HG03432 (cell line): ENCODE measurements around the gene NUPR1.
"Not testable (repeated sequence)": the region's sequence is repeated elsewhere in the genome, so short reads cannot be mapped to it uniquely, and the experiment has no call there.

ENCODE experiments used
- ATAC-seq: cut with Tn5 transposase; IDR thresholded peaks from one replicate; pipeline ENCODE4 v1.9.1; 2021; ENCODE audit warnings: mild to moderate bottlenecking, moderate library complexity; ENCODE audit not compliant: unreplicated experiment

NUPR1 gene

DNA sequence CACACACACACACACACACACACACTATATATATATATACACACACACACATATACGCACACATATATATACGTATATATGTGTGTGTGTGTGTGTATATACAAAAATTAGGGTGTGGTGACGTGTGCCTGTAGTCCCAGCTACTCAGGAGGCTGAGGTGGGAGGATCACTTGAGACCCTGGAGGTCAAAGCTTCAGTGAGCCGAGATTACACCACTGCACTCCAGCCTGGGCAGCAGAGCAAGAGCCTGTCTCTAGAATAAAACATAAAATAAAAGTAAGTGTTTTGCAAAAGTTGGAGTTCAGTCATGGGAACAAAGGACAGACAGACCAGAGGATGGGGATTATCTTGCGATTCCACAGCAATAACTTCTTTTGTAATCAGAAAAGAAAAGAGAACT, 10.8 kb downstream of the NUPR1 start:
- ATAC-seq = no peak

DNA sequence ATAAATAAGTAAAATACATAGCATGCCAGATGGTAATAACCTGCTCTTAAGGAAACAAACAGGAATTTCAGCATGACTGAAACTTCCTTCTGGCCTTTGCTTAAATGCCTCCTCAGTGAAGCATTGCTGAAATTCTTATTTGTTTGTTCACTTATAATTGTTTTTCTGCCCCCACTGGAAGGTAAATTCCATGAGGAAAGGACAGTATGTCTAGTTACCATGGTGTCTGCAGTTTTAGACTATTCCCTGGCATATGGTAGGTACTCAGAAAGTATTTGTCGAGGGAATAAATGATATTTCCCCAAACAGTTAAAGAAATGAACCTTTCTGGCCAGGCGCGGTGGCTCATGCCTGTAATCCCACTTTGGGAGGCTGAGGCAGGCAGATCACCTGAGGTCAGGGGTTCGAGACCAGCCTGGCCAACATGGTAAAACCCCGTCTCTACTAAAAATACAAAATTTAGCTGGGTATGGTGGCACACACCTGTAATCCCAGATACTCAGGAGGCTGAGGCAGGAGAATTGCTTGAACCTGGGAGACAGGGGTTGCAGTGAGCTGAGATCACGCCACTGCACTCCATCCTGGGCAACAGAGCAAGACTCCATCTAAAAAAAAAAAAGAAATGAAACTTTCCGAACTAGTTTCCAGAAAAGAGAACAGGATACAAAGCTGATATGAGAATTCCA, 11.5 kb downstream of the NUPR1 start:
- not testable (repeated sequence) for ATAC-seq

DNA sequence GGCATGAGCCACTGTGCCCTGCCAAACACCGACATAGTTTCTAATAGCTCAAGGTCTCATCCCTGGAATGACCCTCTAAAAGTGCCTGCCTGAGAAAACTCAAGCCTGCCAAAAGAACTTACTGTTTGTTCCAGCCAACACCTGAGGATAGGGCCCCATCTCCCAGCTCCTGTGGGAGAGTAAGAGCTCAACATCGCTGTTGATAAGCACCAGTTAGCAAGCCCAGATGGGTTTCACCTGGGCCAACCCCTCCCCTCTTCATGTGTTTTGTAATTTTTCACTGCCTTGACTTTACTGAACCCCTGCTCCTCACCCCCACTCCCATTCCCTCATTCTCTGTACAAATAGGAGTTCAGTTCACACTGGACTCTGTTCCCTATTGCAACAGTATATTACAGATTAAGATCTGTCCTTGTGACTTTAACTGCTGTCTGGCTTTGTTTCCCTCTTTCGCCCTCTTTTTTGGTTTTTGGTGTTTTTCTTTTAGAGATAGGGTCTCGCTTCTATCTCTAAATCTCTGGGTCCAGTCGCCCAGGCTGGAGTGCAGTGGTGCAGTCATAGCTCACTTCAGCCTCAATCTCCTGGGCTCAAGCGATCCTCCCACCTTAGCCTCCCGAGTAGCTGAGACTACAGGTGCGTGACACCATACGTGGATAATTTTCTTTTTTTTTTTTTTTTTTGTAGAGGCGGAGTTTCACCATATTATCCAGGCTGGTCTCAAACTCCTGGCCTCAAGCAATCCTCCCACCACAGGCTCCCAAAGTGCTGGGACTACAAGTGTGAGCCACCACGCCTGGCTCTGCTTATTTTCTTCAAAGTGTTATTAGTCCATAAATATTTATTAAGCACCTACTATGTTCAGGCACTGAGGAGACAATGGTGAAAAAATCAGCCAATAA, 12.3 kb downstream of the NUPR1 start:
- no peak for ATAC-seq

DNA sequence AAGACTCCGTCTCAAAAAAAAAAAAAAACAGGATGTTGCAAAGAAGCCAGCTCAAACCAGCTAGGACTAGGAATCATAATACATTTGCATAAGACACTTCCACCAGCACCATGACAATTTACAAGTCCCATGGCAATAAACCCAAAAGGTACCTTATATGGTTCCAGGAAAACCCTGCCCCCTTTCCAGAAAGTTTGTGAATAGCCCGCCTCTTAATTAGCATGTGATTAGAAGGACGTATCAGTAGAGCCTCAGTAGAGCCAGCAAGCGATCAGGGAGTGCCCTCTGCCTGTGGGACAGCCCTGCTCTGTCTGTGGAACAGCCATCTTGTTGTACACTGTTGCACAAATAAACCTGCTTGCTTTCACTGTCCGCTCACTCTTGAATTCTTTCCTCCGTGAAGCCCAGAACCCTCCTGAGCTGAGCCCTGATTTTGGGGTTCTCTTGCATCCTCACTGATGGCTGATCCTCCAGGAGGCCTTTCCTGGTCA, 14.0 kb downstream of the NUPR1 start:
- no peak for ATAC-seq

DNA sequence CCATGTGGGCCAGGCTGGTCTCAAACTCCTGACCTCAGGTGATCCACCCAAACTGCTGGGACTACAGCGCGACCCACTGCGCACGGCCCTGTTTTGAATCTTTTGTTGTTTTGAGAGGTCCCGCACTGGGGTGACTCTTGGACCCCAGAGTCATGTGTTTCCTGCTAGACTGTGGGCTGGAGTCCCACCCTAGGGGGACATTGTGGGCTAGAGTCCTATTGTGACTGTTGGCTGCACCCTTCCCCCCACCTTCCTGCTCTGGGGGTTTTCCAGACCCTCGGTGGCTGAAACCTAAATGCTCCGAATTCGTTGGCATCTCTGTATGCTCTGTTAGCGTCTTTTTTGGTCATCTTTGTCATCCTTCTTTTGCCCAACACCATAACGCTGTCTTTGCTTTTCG, 16.0 kb downstream of the NUPR1 start:
- ATAC-seq = no peak

DNA sequence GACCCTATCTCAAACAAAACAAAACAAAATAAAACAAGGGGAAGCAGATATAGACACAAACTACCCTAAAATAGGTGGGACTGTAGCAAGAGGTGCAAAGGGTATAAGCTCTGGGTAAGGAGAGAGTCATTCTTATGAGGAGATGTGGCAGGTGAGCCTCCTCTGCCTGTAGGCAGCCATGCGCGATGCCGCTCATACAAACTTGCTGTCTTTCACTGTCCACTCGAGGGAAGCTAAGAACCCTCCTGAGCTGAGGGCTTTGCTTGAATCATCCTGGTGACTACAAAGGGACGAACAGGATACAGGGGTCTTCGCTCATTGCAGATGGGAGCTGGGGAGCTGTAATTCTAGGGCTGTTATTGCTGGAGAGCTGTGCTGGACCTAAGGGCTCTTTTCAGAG, 17.3 kb downstream of the NUPR1 start:
- no peak for ATAC-seq

DNA sequence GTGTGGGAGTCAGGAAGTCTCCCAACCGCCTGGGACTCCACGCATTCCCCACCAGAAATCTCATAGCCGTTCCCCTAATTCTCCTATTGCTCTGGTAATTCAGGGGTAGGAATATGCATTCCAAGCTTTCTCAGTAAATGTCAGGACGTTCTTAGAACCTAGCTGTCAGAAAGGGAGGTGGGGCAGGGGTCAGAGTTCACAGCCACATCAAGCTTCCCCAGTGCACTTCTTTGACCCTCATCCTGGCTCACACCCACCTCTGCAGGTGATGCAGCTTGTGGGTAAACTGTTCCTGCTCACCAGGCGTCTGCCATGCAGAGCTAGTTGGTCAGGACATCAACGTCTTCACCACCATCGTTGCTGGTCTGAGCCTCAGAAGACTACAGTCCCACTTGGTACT, 18.1 kb downstream of the NUPR1 start:
- ATAC-seq = no peak

DNA sequence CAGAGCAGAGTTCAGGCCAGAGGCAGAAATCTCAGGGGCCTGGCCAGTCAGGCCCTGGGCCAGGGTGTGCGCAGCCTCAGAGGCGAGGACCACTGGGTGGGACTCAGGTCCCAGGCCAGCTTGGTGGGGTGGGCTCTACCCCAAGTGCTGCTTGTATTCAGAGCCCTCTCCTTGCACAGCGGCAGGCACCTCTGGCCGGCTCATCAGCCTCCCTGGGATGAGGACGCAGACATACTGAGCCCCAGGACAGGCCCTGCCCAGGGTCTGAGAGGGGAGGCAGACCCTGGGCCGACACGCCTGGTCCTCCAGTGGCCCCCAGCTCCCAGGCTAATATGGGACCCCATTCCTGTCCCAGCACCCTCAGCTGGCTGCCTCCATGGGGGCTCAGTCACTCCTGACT, 24.5 kb downstream of the NUPR1 start:
- no peak for ATAC-seq

DNA sequence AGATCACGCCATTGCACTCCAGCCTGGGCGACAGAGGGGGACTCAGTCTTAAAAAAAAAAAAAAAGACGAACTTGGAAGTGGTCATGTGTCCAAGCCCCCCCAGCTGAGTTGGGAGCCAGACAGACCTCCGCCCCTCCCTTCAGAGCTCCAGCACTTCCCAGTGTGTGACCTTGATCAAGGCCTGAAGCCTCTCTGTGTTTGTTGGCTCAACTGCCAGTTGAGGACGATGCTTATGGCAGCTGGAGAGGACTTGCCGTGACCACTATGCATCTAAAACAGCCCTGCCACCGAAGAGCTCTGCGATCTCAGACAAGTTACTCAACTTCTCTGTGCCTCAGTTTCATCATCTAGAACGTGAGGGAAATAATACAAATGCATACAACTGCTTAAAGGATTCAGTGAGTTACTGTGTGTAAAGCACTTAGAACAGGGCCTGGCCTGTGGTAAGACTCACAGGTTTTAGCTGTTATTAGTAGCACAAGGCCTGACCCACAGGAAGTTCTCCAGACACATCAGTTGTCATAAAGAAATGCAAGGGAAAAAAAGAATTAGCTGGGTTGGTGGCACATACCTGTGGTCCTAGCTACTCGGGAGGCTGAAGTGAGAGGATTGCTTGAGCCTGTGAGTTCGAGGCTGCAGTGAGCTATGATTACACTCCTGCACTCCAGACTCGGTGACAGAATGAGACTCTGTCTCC, 25.1 kb downstream of the NUPR1 start:
- no peak for ATAC-seq

DNA sequence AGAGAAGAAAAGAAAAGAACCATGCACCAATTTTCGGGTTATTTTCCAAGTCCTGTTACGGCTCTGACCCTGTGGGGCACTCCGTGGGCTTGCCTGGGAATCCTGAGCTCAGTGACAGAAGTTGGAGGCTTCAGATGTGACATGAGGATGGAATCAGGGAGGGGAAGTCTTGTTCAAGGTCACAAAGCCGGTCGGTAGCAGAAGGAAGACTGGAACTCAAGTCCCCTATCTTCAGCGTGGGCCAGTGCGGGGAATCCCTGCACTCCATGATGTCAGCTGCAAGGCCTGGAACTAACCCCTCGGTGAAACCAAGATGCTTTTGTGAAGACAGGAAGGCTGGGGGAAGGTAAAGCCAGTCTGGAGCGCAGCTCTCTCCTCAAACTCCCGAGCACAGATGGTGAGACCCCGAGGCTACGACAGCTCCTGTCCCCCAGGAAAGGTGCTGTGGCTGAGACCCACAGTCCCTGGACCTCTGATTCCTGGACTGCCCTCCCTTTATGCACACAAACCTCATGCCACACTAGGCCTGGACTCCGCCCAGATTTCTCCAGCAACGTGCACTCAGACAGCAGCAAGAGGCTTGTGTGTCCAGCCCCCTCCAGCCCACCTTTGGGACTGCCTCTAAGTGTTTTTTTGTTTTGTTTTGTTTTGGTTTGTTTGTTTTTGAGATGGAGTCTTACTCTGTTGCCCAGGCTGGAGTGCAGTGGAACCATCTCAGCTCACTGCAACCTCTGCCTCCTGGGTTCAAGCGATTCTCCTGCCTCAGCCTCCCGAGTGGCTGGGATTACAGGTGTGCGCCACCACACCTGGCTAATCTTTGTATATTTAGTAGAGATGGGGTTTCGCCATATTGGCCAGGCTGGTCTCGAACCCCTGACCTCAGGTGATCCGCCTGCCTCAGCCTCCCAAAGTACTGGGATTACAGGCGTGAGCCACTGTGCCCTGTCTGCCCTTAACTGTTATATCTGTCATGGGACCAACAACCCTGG, 26.7 kb downstream of the NUPR1 start:
- no peak for ATAC-seq

DNA sequence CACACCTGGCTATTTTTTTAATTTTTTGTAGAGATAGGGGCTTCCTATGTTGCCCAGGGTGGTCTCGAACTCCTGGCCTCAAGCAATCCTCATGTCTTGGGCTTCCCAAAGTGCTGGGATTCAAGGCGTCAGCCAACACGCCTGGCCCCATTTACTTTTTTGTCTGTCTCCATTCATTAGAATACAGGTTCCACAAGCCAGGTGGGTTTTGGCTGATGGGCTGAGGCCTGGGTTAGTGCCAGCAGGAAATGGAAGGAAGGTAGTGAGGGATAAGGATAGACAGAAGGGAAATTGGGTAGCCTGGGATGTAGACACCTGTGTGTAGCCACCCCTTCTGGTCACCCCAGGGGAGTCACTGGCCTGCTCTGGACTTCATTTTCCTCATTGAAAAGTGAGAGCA, 27.7 kb downstream of the NUPR1 start:
- ATAC-seq = no peak

DNA sequence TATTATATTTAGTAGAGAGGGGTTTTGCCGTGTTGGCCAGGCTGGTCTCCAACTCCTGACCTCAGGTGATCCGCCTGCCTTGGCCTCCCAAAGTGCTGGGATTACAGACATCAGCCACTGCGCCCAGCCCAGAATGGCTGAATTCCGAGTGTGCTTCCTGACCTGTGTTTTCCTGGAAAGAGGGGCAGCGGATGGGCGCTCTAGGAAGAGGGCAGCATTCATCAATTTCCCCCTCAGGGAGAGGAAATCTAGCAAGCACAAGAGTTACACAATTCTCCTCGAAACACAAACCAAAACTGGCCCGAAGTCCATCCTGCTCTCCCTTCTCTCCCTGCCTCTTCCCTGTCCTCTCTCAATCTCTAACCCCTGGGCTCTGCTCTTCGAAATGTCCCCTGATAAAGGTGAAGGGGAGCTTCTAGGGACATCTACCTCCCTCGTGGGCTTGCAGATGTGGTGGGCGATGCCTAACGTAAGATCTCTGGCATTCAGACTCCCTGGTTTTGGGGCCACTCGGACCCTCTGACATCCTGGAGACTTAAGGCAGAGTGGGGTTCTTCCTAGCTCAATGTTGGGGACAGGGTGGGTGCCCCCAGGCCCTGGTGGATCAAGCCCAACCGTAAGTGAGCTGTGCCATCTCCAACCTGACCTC, 33.2 kb downstream of the NUPR1 start:
- ATAC-seq = no peak

DNA sequence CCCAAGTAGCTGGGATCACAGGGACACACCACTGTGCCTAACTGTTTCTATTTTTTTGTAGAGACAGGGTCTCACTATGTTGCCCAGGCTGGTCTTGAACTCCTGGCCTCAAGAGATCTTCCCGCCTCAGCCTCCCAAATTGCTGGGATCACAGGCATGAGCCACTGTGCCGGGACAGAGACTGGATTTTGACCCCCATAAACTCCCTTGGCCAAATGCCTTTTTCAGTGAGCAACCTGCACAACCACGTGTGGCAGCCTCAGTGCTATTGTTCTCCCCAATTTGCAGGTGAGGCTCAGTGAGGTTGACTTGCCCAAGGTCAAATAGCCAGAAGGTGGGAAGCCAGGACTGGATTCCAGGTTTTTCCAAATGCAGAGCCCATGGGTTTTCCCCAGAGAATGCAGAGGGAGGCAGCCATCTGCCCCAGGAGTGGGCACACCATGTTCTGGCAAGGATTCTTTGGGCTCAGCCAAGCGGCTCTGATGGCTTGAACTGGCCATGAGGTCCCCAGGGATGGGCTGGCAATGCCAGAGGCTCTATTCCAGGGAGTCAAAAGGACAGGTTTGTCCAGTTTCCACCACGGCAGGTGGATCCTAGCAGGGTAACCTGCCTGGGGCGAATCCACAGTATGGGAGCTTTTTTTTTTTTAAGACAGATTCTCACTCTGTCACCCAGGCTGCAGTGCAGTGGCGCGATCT, 33.9 kb downstream of the NUPR1 start:
- ATAC-seq = no peak

DNA sequence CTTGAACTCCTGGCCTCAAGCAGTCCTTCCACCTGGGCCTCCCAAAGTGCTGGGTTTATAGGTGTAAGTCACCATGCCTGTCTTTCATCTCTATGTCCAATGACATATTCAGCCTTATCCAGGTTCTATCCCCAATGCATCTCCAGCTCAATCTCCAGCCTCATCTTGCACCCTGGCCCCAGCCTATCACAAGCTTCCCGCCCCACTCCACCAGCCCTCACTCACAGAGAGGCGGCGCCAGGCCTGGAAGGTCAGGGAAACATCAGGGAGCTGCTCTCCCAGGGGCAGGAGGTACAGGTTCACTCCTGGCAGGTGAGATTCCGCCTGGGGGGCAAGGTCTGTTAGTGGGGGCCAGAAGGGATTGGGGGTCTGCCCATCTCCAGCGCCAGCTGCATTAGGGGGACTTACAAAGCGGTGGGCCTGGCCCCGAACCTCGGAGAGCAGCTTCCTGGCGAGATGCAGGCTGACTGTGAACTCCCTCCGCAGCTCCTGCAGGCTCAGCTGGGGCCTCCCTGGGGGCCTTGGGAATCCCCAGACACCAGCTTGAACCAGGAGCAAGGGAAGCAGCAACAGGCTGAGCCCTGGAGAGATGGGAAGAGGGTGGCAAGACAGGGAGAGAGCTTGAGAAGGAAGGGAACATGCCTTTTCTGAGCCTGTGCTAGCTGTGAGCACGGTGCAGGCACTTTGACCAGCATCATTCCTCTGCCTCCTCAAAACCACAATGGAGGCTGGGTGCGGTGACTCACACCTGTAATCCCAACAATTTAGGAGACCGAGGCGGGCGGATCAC, 35.1 kb downstream of the NUPR1 start:
- no peak for ATAC-seq

DNA sequence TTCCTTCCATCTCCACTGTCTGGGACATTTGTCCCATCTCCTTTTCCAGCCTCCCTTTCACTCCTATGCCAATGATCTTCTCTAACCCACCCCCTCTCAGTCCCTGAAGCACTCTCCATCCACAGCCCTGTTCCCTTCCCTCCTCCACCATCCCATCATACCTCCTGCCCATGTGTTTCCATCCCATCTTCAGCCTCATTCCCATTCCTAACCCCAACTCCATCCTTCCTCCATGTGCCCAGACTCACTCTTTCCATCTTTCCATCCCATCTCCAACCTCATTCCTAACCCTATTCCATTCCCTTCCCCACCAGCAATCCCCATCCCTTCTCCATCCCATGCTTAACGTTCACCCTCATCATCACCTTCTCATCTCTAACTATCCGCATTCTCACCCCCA, 36.5 kb downstream of the NUPR1 start:
- no peak for ATAC-seq

DNA sequence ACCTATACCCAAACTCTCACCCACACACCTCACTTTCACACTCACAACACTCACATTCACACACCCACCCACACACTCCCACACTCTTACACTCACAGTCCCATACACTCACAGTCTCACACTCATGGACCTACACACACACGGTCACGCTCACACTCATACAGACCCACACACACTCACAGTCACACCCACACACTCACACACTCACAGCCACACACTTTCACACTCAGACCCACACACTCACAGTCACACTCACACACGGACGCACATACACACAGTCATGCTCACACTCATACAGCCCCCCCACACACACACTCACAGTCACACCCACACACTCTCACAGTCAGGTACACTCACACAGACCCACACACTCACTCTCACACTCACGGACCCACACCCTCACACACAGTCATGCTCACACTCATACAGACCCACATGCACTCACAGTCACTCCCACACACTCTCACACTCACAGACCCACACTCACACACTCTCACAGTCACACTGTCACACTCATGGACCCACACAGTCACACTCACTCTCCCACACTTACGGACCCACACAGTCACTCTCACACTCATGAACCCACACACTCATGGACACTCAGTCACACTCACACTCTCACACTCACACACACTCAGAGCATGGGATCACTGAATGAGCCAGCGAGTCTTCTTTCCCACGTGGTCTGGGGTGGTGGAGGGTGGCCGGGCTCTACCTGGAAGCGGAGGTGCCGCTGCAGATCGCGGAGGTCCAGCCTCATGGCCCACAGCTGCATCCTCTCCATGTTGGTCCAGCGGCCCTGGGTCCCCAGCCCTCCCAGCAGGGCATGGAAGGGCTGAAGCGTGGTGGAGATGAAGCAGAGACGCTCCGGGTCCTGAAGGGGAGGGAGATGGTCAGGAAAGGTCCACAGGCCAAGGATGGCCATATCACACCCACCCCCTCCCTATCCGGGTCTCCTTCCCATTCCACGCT, 37.2 kb downstream of the NUPR1 start:
- ATAC-seq = no peak

DNA sequence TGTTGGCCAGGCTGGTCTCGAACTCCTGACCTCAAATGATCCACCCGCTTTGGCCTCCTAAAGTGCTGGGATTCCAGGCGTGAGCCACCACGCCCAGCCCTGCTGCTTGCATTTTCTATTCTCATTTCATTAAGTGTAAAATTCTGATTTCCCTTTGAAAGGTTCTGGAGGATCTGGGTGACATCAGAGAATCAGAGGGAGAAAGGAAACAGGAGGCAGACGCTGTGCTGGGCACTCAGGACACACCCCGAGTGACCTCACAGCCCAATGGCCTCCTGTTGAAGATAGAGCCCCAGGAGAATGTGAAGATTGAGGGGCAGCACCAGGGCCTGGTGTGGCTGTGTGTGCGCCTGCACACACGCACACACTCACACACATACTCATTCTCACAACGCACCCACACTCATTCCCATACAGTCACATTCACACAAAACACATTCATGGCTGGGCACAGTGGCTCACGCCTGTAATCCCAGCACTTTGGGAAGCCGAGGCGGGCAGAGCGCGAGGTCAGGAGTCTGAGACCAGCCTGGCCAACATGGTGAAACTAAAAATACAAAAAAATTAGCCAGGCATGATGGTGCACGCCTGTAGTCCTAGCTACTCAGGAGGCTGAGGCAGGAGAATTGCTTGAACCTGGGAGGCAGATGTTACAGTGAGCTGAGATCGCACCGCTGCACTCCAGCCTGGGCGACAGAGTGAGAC, 38.1 kb downstream of the NUPR1 start:
- ATAC-seq = not testable (repeated sequence)
